Stomach (tissue), 4 donors: ENCODE results near the gene VILL.

ENCODE experiments used
- CTCF ChIP-seq, 7 experiments: fragments of 450-650 bp in 4 of 7; fragments of 200-600 bp in 3 of 7; sonication (generic) in 3 of 7; IDR thresholded peaks; one replicate each; pipeline ENCODE4 v1.5.1; 2016 to 2019; ENCODE audit warnings: antibody characterized with exemption in 7 of 7, control low read depth in 2 of 7, mild to moderate bottlenecking in 1 of 7
- EP300 ChIP-seq: sonication (generic); formaldehyde crosslinking; IDR thresholded peaks from one replicate; pipeline ENCODE4 v1.6.1; 2017; ENCODE audit warnings: antibody characterized with exemption
- POLR2A ChIP-seq, 4 donors: fragments of 450-650 bp; IDR thresholded peaks; one replicate each; pipeline ENCODE4 v1.6.1; 2016; ENCODE audit warnings: antibody characterized with exemption in 4 of 4, control low read depth in 2 of 4, mild to moderate bottlenecking in 1 of 4, moderate library complexity in 1 of 4
- POLR2AphosphoS5 ChIP-seq, 3 donors: sonication (generic); formaldehyde crosslinking; IDR thresholded peaks; one replicate each; pipeline ENCODE4 v1.6.1; 2016; ENCODE audit warnings: antibody characterized with exemption in 3 of 3

GRCh38 chr3:38005076-38006020, 14.8 kb downstream of the VILL start:
- TF ChIP-seq CTCF (IDR thresholded peaks at IDR 0.05) (no peak), EP300 (no peak), POLR2AphosphoS5 (IDR thresholded peaks at IDR 0.05) (no peak), POLR2A (IDR thresholded peaks at IDR 0.05) (no peak)
